ENCODE data around the gene FADS6.
"Not testable (repeated sequence)": the region's sequence is repeated elsewhere in the genome, so short reads cannot be mapped to it uniquely, and the experiment has no call there.

Gene FADS6

GRCh38 chr17:74870028-74870427 lies 23.4 kb downstream of the FADS6 start:
- DNase-seq (ENCODE audit: low read depth in 2 of 2): not testable (repeated sequence)

GRCh38 chr17:74868908-74869255 lies 24.6 kb downstream of the FADS6 start:
- DNase-seq (ENCODE audit: low read depth in 2 of 2): no peak

- no peak for DNase-seq (ENCODE audit: low read depth in 2 of 2)
These were observed 25.1 kb downstream of the FADS6 start for GRCh38 chr17:74868251-74868907.

- no peak for DNase-seq (ENCODE audit: low read depth in 2 of 2)
These were observed 27.1 kb downstream of the FADS6 start for GRCh38 chr17:74866198-74866835.

GRCh38 chr17:74865504-74866197 lies 27.8 kb downstream of the FADS6 start:
- DNase-seq (ENCODE audit: low read depth in 2 of 2): no peak

- peak; percentile 50 to 52 for DNase-seq (ENCODE audit: low read depth in 2 of 2)
These were observed 28.5 kb downstream of the FADS6 start for GRCh38 chr17:74864866-74865395.

- no peak for DNase-seq (ENCODE audit: low read depth in 2 of 2)
These were observed 29.1 kb downstream of the FADS6 start for GRCh38 chr17:74864297-74864865.

- no peak for DNase-seq (ENCODE audit: low read depth in 2 of 2)
These were observed 29.8 kb downstream of the FADS6 start for GRCh38 chr17:74863420-74864296.

- no peak for DNase-seq (ENCODE audit: low read depth in 2 of 2)
These were observed 30.5 kb downstream of the FADS6 start for GRCh38 chr17:74862919-74863318.

GRCh38 chr17:74862108-74862901 lies 31.1 kb downstream of the FADS6 start:
- DNase-seq (ENCODE audit: low read depth in 2 of 2): peak; percentile 40 to 43

GRCh38 chr17:74861662-74862107 lies 31.7 kb downstream of the FADS6 start:
- DNase-seq (ENCODE audit: low read depth in 2 of 2): no peak

GRCh38 chr17:74860872-74861661 lies 32.4 kb downstream of the FADS6 start:
- DNase-seq (ENCODE audit: low read depth in 2 of 2): no peak

- DNase-seq (ENCODE audit: low read depth in 2 of 2): no peak
These were observed 33.1 kb downstream of the FADS6 start for GRCh38 chr17:74860229-74860871.

- DNase-seq (ENCODE audit: low read depth in 2 of 2): no peak
These were observed 33.8 kb downstream of the FADS6 start, which contains the start of gene GRIN2C for GRCh38 chr17:74859459-74860228. Gene GRIN2C (minus strand): TSS chr17:74859885. CDS start chr17:74855092, 4,793 bp downstream.

GRCh38 chr17:74858672-74859458 lies 34.6 kb downstream of the FADS6 start:
- no peak for DNase-seq (ENCODE audit: low read depth in 2 of 2)

- DNase-seq (ENCODE audit: low read depth in 2 of 2): no peak
These were observed 36.2 kb downstream of the FADS6 start for GRCh38 chr17:74857191-74857590.

- no peak for DNase-seq (ENCODE audit: low read depth in 2 of 2)
These were observed 37.3 kb downstream of the FADS6 start for GRCh38 chr17:74856112-74856511.

- DNase-seq (ENCODE audit: low read depth in 2 of 2): no peak
These were observed 38.1 kb downstream of the FADS6 start for GRCh38 chr17:74855323-74855722.
